Activated B cell treated with CpG ODN at 0.5 μM for 24 hours (primary cell): ENCODE data around the gene FAM120AOS. TPM values are rescaled to one million over a fixed set of nuclear protein-coding genes. Genes with fewer than 3 reads are reported as not detected.

Experiments
- ATAC-seq: fragments of 200-7000 bp; cut with Tn5 transposase; one replicate; pipeline ENCODE4 v1.10.0; 2021; ENCODE audit warnings: low read depth, mild to moderate bottlenecking, moderate library complexity
- CTCF ChIA-PET: fragments of 350-600 bp; sonication (Branson Sonifier 250); formaldehyde crosslinking; loops from one replicate; lab custom pipeline; 2021; ENCODE audit warnings: antibody characterized with exemption; lab: Charles Lee
- POLR2A ChIA-PET: fragments of 350-600 bp; sonication (Branson Sonifier 250); formaldehyde crosslinking; loops from one replicate; lab custom pipeline; 2021; ENCODE audit warnings: antibody characterized with exemption; lab: Charles Lee
- DNase-seq: peaks from one replicate; pipeline ENCODE4 v3.0.0; 2022
- H3K27ac Mint-ChIP-seq: one replicate; pipeline ENCODE4 v1.8.0; 2020; ENCODE audit warnings: mixed read lengths
- H3K27me3 Mint-ChIP-seq: one replicate; pipeline ENCODE4 v1.8.0; 2021; ENCODE audit warnings: mixed read lengths
- H3K36me3 Mint-ChIP-seq: one replicate; pipeline ENCODE4 v1.8.0; 2021; ENCODE audit warnings: low read depth, mixed read lengths
- H3K4me1 Mint-ChIP-seq: one replicate; pipeline ENCODE4 v1.8.0; 2021; ENCODE audit warnings: mixed read lengths
- H3K4me3 Mint-ChIP-seq: one replicate; pipeline ENCODE4 v1.8.0; 2020; ENCODE audit warnings: mild to moderate bottlenecking, mixed read lengths
- H3K9me3 Mint-ChIP-seq: one replicate; pipeline ENCODE4 v1.8.0; 2020; ENCODE audit warnings: mixed read lengths
- CTCF ChIP-seq: fragments of 200-600 bp; IDR thresholded peaks from one replicate; pipeline ENCODE4 v1.8.0; 2022; ENCODE audit warnings: antibody characterized with exemption, mild to moderate bottlenecking
- intact Hi-C: fragments of 100-400 bp; cut with micrococcal nuclease; formaldehyde crosslinking; loops from one replicate; pipeline ENCODE4 v1.15.1; 2024
- total RNA-seq: library from RNA; stranded (reverse); gene quantifications from 2 replicates; pipeline ENCODE4 v1.2.3, GENCODE V29; 2022

The FAM120AOS gene
- total RNA-seq, 1 donor from 2014 or later = 39.0 TPM

DNA sequence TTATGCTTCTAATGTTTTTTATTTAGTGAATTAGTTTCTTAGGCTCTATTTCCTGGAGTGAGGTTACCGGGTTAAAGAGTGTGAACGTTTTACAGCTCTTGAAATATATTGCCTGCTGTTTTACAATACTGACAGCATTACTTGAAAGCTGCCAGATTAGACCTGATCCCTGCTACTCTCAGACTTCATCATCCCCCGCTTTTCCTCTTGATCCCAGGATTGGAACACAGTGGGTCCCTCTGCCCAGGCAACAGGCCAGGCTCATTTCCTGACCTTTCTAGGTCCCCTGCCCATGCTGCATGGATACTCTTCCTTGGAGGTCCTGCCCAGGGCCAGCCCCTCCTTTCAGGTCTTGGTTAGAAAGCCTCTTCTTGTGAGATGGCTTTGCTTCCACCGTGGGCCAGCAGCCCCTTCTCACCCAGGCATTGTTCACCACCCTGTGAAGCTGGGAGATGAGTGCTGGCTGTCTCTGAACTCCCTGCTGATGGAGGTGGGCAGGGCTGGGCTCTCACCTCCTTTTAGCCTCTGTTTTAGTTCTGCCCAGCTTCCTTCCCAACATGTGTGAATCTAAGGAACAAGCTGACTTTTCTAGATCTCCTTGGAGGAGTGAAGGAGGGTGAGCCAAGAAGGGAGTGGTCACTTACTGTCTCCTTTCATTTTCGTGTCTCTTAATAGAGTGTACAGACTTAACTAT is 15.5 kb upstream of the FAM120AOS start:
- H3K36me3 Mint-ChIP-seq = peaks cover 24% of the 10 kb centered on the region
- no peak overlapping the region for H3K4me3 Mint-ChIP-seq
- DNase-seq (no peak), ATAC-seq (no peak)
- intact Hi-C loops = no loop called here
- no peaks in the 10 kb centered on the region for H3K27me3 Mint-ChIP-seq
- POLR2A ChIA-PET = interaction anchor here (1.0 to 1.8 kb wide), 2 partner anchors 10 to 15 kb away, joined by 3 to 7 read pairs; partner anchors contain the start of gene FAM120AOS
- CTCF ChIA-PET = interaction anchor here (1.3 kb wide), 1 partner anchor 97 kb away, joined by 3 read pairs; no protein-coding TSS in a partner anchor
- no peak overlapping the region for H3K27ac Mint-ChIP-seq
- no peaks in the 10 kb centered on the region for H3K9me3 Mint-ChIP-seq
- H3K4me1 Mint-ChIP-seq = peaks cover 65% of the 10 kb centered on the region
- no peak for TF ChIP-seq CTCF

DNA sequence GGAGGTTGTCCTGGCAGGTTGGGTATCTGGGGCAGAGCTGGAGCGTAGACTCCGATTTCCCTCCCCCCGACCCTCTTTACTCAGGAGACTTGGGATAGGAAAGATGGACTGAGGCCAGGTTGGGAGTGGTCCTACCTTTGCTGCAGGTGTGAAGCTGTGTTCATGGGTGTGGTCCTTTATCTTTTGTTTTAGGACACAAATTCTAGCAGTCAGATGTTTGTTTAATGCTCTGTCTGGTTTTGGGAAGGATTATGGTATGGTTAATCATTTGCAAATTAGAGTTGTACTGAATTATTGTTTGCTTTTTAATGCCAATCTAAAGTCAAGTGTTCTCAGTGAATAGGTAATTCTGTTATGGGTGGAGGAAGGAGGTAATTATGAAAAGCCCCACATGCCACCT is 14.1 kb upstream of the FAM120AOS start:
- ATAC-seq = no peak
- POLR2A ChIA-PET = interaction anchor here (1.8 kb wide), 1 partner anchor 14 kb away, joined by 7 read pairs; the partner anchor contains the start of gene FAM120AOS
- Mint-ChIP-seq H3K9me3 (no peaks in the 10 kb centered on the region), H3K4me3 (no peak overlapping the region), H3K27ac (no peak overlapping the region), H3K27me3 (no peaks in the 10 kb centered on the region), H3K4me1 (peaks cover 78% of the 10 kb centered on the region), H3K36me3 (peaks cover 18% of the 10 kb centered on the region)
- intact Hi-C loops = no loop called here
- no peak for DNase-seq
- TF ChIP-seq CTCF = no peak
- CTCF ChIA-PET = no interaction called here

DNA sequence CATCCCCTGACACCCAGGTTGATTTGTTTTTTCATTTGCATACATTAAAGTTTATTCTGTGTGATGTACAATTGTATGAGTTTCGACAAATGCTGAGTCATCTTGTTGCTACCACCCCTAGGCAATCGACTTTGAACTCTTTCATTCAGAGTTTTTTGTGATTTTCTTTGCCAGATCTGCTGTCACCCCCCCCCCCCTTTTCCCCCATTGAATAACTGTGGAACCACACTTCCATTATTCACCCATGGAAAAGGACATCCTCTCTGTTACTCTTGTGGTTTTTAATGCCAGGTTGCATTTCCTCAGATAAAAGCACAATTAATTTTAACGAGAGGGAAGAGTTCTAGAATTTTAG is 13.7 kb upstream of the FAM120AOS start:
- intact Hi-C loops = no loop called here
- DNase-seq = no peak
- H3K27me3 Mint-ChIP-seq = no peaks in the 10 kb centered on the region
- no peak for TF ChIP-seq CTCF
- ChIA-PET POLR2A (interaction anchor here (4.1 kb wide), 1 partner anchor 13 kb away, joined by 47 read pairs; the partner anchor contains the start of gene FAM120AOS), CTCF (no interaction called here)
- no peak overlapping the region for H3K4me3 Mint-ChIP-seq
- H3K9me3 Mint-ChIP-seq = no peaks in the 10 kb centered on the region
- H3K27ac Mint-ChIP-seq = peak overlapping the region; percentile 24
- no peak for ATAC-seq
- H3K36me3 Mint-ChIP-seq = peaks cover 14% of the 10 kb centered on the region
- H3K4me1 Mint-ChIP-seq = peaks cover 79% of the 10 kb centered on the region

DNA sequence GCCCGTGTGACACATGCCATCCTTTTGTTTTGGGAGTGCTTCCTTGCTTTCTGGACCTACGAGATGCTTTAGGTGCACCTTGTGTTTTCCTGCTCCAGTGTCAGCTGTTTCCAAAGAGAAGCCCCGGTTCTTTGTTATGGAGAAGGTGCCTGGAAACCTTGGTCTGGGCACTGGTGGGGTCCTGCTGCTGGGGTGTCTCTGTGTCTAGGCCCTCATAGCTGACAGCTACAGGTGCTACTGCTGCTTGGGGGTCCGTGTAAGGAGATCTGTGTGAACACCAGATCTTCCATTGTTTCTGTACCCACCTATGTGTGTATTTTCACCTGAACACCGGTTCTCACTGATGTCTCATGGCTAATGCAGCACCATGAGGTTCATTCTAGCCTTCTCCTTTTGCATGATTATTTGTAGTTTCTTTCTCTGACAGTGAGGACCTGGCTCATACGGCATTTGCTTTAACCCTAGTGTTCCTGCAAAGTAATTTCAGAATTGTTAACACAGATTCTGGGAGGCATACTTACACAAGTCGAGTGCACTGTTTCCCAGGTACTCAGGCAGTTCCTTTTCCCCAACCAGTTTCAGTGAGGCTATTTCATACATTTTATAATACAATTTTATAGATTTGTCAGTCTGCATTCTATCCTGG is 13.2 kb upstream of the FAM120AOS start:
- Mint-ChIP-seq H3K9me3 (no peaks in the 10 kb centered on the region), H3K36me3 (peaks cover 13% of the 10 kb centered on the region), H3K27me3 (no peaks in the 10 kb centered on the region), H3K27ac (peak overlapping the region; percentile 65), H3K4me1 (peaks cover 83% of the 10 kb centered on the region), H3K4me3 (no peak overlapping the region)
- ChIA-PET CTCF (interaction anchor here (2.1 kb wide), 1 partner anchor 13 kb away, joined by 7 read pairs; the partner anchor contains the start of gene FAM120AOS), POLR2A (interaction anchor here (4.1 kb wide), 1 partner anchor 13 kb away, joined by 47 read pairs; the partner anchor contains the start of gene FAM120AOS)
- ATAC-seq (no peak), DNase-seq (no peak)
- intact Hi-C loops = no loop called here
- TF ChIP-seq CTCF = no peak

- DNase-seq (no peak), ATAC-seq (no peak)
- POLR2A ChIA-PET = interaction anchor here (4.1 kb wide), 1 partner anchor 12 kb away, joined by 47 read pairs; the partner anchor contains the start of gene FAM120AOS
- Mint-ChIP-seq H3K9me3 (no peaks in the 10 kb centered on the region), H3K36me3 (peaks cover 6% of the 10 kb centered on the region), H3K4me3 (no peak overlapping the region), H3K27ac (peak overlapping the region; percentile 70), H3K4me1 (peaks cover 82% of the 10 kb centered on the region), H3K27me3 (no peaks in the 10 kb centered on the region)
- no peak for TF ChIP-seq CTCF
- CTCF ChIA-PET = interaction anchor here (1.3 to 2.1 kb wide), 2 partner anchors 9 to 12 kb away, joined by 4 to 7 read pairs; partner anchors contain the start of gene FAM120AOS
- intact Hi-C loops = loop anchor here (2.0 kb wide), 1 partner anchor 15 kb away; the partner anchor contains the start of gene FAM120A
Measured at GRCh38 chr9:93465855-93466254, 12.5 kb upstream of the FAM120AOS start.
